HAP-1 (cell line): Measurements from ENCODE around the gene NPHP1.
"Not testable (repeated sequence)": the region's sequence is repeated elsewhere in the genome, so short reads cannot be mapped to it uniquely, and the experiment has no call there.

Source experiments
- DNase-seq, 2 experiments: peaks; one replicate each; pipeline ENCODE4 v3.0.0-alpha.2; 2016 to 2020; ENCODE audit warnings: low spot score in 2 of 2
- H3K27me3 ChIP-seq: fragments of 250-450 bp; sonication (Bioruptor Pico); 2 replicates; pipeline ENCODE4 v1.5.1; 2020; ENCODE audit warnings: low read depth, mild to moderate bottlenecking, moderate library complexity
- H3K36me3 ChIP-seq: fragments of 250-450 bp; sonication (Bioruptor Pico); replicated peaks from 2 replicates; pipeline ENCODE4 v1.5.1; 2020; ENCODE audit warnings: mild to moderate bottlenecking
- H3K4me1 ChIP-seq: fragments of 250-450 bp; sonication (Bioruptor Pico); 2 replicates; pipeline ENCODE4 v1.5.1; 2020; ENCODE audit warnings: mild to moderate bottlenecking
- H3K4me3 ChIP-seq: fragments of 250-450 bp; sonication (Bioruptor Pico); 2 replicates; pipeline ENCODE4 v1.5.1; 2020; ENCODE audit warnings: mild to moderate bottlenecking, moderate library complexity
- H3K9me3 ChIP-seq: fragments of 250-450 bp; sonication (Bioruptor Pico); 2 replicates; pipeline ENCODE4 v1.5.1; 2020; ENCODE audit warnings: mild to moderate bottlenecking, moderate library complexity
- in situ Hi-C: fragments of 300-500 bp; cut with MboI; formaldehyde crosslinking; loops from 3 replicates; pipeline ENCODE4 v1.14.3; 2020; ENCODE audit warnings: low sequenced_read_pairs, inconsistent platforms, mixed read lengths

Gene NPHP1

DNA sequence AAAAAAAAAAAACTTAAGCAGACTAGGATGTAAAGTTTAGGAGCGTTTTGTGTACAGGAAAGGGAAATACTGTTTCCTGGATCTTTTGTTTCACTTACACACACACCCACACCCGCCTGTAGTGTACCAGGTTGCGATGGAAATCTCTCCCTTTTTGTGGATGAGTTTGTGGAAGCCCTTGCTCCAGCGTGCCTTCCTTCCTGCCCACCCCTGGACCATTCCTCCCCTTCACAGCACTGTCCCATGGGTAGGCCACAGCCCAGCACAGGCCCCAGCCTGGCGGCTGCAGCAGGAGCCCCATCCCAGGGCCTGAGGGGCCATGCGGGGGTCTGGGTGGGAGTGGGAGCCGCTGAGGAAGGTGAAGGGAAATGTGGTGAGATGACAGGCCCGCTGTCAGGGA lies 104.3 kb downstream of the NPHP1 start:
- Histone ChIP-seq H3K36me3 (no peaks in the 10 kb centered on the region), H3K9me3 (no peaks in the 10 kb centered on the region), H3K4me1 (no peaks in the 10 kb centered on the region), H3K4me3 (no peak overlapping the region), H3K27me3 (no peaks in the 10 kb centered on the region)
- DNase-seq: no peak
- in situ Hi-C loops: no loop called here

DNA sequence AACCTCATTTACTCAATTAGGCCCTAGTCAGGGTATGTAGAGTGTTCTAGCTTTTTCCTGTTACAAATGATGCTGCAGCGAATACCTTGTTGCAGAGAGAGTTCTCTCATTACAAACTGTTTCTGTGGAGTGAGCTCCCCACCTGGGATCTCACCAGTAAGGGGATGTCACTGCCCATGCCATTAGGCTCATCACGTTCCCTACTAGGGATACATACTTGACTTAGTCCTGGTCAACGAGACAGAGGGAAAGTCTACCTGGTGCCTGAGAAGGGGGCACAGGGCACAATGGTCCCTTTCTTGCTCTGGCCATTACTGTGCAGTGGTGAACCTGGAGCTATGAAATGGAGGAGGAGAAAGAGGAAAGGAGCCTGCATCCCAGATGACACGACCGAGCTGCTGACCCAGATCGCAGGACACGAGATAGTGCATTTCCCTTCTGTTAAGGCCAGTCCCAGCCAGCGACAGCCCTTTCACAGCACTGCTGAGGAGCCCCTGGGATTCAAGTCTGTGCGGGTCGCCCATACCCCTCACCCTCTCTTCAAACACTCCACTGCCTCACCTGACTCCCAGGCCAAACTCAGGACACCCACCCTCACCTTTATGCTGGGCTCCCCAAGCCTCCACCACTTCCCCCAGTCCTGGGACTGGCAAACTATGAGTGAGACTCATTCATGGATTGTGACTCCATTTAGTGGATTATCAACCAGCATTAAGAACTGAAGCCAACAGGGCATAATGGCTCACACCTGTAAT lies 105.2 kb downstream of the NPHP1 start:
- DNase-seq: no peak
- no peaks in the 10 kb centered on the region for H3K9me3 ChIP-seq
- no peaks in the 10 kb centered on the region for H3K27me3 ChIP-seq
- no peaks in the 10 kb centered on the region for H3K36me3 ChIP-seq
- H3K4me3 ChIP-seq: no peak overlapping the region
- H3K4me1 ChIP-seq: no peaks in the 10 kb centered on the region
- in situ Hi-C loops: no loop called here

DNA sequence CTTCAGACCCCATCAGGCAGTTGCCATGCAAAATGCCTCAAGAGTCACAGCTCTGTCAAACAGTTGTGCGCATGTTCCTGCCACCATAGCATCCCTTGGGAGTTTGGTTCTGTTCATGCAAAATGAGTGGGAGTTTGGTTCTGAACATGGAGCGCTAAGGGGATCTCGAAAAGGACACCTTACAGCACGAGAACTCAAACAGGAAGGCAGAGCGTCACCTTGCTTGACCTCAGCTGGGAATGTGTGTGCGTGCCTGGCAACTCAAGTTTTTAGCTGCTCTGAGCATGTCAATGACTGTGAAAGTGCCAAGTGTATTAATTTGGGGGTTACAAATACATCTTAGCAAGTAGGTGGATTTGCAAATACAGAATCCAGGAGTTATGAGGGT lies 105.8 kb downstream of the NPHP1 start:
- Histone ChIP-seq H3K36me3 (no peaks in the 10 kb centered on the region), H3K27me3 (no peaks in the 10 kb centered on the region), H3K4me1 (no peaks in the 10 kb centered on the region), H3K9me3 (no peaks in the 10 kb centered on the region), H3K4me3 (no peak overlapping the region)
- in situ Hi-C loops: no loop called here
- DNase-seq: no peak

DNA sequence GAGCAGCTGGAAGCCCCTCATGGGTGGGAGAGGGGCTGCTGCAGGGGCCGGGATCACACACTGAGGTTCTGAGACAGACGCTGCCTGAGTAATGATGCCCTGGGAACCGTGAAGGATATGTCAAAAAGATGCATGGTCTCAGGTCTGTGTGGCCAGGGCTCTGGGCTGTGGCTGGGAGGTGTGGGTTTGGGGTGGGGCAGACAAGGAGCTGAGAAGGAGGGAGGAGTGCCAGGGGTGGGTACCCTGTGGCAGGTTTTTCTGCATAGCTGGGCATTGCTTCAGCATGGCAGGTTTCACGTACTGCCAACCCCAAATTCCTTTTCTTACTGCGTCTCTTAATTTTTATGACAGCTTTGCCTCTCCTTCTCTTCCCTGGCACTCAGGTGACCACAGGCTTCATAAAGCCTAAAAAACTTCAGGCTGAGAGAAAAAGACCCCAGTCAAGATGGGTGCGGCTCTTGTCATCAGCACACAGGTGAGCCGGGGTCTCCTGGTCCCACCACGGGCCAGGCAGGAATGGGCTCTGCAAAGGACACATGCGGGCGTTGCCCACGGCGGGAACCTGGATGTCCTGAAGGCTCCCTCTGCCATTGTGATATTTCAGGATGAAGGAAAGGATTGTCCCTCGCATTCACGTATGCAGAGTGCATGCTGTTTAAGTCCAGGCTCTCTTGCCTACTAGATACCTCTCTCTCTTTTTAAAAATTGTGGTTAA lies 107.2 kb downstream of the NPHP1 start:
- in situ Hi-C loops: no loop called here
- Histone ChIP-seq H3K9me3 (no peaks in the 10 kb centered on the region), H3K36me3 (no peaks in the 10 kb centered on the region), H3K4me1 (no peaks in the 10 kb centered on the region), H3K4me3 (no peak overlapping the region), H3K27me3 (no peaks in the 10 kb centered on the region)
- no peak for DNase-seq

DNA sequence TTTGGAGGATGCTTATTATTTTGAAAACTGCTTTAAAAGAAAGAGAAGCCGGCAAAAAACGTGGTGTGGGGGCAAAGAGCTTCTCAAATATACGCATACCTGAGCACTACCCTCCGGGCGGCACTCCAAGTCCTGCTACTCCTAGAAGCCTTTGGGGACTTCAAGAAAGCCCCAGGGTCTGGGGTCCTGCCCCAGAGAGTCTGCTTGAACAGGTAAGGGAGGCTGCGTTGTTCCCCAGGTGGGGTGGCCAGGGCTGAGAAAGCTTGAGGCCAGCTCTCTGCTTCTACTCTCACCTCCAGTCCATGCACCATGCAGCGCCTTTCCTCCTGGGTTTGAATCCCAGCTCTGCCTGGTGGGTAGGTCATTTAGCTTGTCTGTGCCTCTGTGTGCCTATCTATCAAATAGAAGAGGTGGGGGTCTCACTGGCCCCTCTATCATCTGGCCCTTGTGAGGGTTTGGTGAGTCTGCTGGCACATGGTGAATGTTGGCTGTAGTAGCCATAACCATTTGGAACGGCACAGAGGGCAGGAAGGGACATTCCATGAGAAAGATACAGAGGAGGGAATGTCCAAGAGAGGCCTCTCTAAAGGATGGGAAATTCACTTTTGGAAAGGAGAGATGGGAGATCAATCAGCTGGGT lies 108.7 kb downstream of the NPHP1 start:
- H3K4me1 ChIP-seq: no peaks in the 10 kb centered on the region
- H3K9me3 ChIP-seq: no peaks in the 10 kb centered on the region
- DNase-seq: no peak
- H3K27me3 ChIP-seq: no peaks in the 10 kb centered on the region
- in situ Hi-C loops: no loop called here
- no peaks in the 10 kb centered on the region for H3K36me3 ChIP-seq
- H3K4me3 ChIP-seq: no peak overlapping the region

DNA sequence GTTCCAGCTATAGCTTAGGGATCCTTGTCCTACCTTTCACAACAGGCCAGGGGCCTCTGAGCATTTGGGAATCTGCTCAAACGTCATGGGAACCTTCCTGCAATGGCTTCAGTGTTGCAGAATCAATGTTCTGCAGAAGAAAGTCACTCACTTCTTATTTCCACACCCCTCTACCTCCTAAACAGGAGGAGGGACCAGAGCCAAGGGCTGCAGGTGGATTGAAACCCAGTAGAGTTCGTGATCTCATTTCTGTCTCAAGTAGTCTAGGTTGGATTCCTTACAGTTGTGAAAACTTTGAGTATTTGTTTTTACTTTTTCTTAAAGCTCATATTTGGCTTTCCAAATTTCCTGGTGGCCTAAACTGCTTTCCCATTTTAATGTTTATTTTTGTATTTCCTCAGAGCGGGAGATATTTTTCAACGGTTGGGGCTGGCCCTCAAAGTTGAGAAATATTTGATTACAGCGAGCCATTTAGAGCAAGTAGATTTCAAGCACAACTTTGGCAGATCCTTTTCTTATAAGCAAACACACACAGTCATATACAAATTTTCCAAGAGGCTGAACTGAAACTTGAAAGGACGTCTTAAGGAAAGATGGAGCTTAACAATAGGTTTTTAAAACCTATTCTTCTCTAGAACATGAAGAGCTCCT lies 109.8 kb downstream of the NPHP1 start:
- in situ Hi-C loops, H3K4me1 ChIP-seq, H3K27me3 ChIP-seq, H3K9me3 ChIP-seq, H3K36me3 ChIP-seq, DNase-seq, H3K4me3 ChIP-seq: not testable (repeated sequence)

DNA sequence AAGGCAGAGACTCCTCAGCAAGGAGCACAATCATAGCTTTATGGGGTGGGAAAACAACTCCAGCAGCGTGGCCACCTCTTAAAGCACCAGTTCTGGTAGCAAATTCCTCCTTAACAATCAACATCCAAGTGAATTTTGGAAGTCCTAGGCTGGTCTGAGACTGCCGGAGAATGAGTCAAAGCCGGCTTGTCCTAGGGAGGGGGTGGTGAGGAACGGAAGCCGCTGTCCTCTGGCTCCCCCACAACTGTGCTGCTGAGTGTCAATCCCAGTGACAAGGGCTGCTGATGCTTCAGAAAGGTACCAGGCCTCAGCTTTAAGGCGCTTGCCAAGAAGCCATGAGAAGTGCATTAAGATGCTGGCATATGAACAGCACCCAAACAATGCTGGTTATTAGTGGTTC lies 110.9 kb downstream of the NPHP1 start:
- in situ Hi-C loops, H3K9me3 ChIP-seq, DNase-seq: not testable (repeated sequence)

DNA sequence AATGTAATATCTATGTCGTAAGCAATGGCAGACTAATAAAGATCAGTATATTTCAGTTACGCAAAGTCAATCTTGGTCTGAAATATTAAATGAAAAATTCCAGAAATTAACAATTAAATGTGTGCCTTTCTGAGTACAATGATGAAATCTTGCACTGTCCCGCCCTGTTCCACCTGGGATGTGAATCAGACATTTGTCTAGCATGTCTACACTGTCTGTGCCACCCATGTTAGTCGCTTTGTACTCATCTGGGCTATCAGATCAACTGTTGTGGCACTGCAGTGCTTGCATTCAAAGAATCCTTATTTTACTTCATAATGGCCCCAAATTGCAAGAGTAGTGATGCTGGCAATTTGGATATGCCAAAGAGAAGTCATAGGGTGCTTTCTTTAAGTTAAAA lies 114.6 kb downstream of the NPHP1 start:
- DNase-seq, H3K36me3 ChIP-seq, H3K4me3 ChIP-seq, H3K27me3 ChIP-seq, H3K4me1 ChIP-seq, H3K9me3 ChIP-seq, in situ Hi-C loops: not testable (repeated sequence)

More for the DNA sequence above, 110.9 kb downstream of the NPHP1 start:
- H3K4me1 ChIP-seq, H3K4me3 ChIP-seq, H3K27me3 ChIP-seq, H3K36me3 ChIP-seq: not testable (repeated sequence)

DNA sequence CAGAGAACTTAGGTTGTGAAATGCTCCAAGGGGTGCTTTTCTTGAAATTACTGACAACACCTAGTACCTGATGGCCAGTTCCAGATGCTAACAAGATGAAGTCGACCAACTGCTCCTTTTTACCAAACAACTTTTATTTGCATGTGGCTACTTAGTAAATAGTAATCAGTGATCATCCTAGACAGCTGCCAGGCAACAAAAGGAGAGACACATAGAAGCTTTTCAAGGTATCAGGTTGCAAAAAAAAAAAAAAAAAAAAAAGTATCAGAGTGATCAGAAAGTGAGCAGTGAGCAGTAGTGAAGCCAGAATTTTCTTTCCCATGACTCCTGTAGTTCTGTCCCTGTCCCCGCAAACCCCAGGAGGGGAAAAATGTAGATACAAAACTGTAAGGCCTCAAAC lies 121.1 kb downstream of the NPHP1 start:
- DNase-seq, H3K36me3 ChIP-seq, H3K27me3 ChIP-seq, H3K4me1 ChIP-seq, H3K9me3 ChIP-seq, in situ Hi-C loops, H3K4me3 ChIP-seq: not testable (repeated sequence)

DNA sequence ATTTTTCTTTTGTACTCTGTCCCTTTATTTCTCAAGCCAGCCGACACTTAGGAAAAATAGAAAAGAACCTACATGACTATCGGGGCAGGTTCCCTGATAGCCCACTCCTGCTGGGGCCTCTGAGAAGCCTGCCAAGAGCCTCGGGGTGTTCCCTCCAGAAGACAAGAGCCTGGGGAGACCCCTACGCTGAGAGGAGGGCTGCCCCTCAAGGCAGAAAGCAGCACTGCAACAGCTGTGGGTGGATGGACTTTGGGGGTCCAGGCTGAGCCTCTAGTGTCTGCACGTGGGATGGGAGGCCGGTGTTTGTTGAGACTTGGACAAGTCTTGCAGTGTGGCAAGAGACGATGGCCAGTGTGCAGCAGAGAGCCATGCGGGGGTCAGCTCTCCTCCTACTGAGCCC lies 121.7 kb downstream of the NPHP1 start:
- H3K9me3 ChIP-seq, H3K36me3 ChIP-seq, in situ Hi-C loops, H3K27me3 ChIP-seq, H3K4me1 ChIP-seq, H3K4me3 ChIP-seq, DNase-seq: not testable (repeated sequence)

DNA sequence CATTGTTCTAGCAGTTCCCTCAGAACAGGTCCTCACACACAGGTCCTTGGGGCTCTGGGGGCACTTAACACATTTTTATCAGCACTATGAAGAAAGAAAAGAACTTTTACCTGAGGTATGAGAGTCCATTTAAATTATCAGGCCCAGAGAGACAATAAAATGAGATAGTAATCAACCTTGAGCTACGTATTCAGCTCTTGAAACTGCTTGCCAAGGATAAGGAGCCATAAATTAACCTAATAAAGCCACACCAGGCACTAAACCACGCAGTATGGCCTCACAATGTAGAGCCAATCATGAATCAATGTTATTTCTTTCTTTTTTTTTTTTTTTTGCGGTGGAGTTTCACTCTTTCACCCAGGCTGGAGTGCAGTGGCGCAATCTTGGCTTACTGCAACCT lies 126.7 kb downstream of the NPHP1 start:
- H3K9me3 ChIP-seq, H3K4me1 ChIP-seq, H3K36me3 ChIP-seq, H3K27me3 ChIP-seq, DNase-seq, H3K4me3 ChIP-seq, in situ Hi-C loops: not testable (repeated sequence)

DNA sequence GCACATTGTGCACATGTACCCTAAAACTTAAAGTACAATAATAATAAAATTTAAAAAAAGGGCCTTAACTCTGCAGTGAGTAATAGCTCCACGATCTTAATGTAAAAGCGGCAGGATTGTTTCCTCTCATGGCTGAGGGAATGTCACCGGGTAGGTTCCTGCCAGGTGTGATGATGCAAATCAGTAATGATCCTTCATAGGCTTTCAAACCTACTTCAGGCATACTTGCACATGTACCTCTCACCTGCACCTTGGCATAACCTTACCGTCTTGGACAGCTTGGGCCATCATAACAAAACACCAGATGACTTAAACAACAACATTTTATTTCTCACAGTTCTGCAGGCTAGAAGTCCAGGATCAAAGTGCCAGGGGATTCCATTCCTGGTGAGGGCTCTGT lies 128.9 kb downstream of the NPHP1 start:
- DNase-seq, H3K36me3 ChIP-seq, H3K27me3 ChIP-seq, in situ Hi-C loops, H3K9me3 ChIP-seq, H3K4me1 ChIP-seq, H3K4me3 ChIP-seq: not testable (repeated sequence)
